SK-N-SH (cell line): ENCODE results near the gene DPY19L1.
"Not testable (repeated sequence)": the region's sequence is repeated elsewhere in the genome, so short reads cannot be mapped to it uniquely, and the experiment has no call there.

Experiments used
- EZH2phosphoT487 ChIP-seq: fragments of 200-600 bp; sonication (generic); IDR thresholded peaks from 2 replicates; pipeline ENCODE4 v1.6.1; 2017; ENCODE audit warnings: low read depth, mixed run types, mild to moderate bottlenecking, antibody characterized with exemption, moderate library complexity, borderline replicate concordance
- FOXM1 ChIP-seq: IDR thresholded peaks from 2 replicates; pipeline ENCODE4 v1.4.0; 2012; ENCODE audit warnings: low read depth, mild to moderate bottlenecking
- RAD21 ChIP-seq: IDR thresholded peaks from 2 replicates; pipeline ENCODE4 v1.6.1; 2012; ENCODE audit warnings: mild to moderate bottlenecking, low read length

DNA sequence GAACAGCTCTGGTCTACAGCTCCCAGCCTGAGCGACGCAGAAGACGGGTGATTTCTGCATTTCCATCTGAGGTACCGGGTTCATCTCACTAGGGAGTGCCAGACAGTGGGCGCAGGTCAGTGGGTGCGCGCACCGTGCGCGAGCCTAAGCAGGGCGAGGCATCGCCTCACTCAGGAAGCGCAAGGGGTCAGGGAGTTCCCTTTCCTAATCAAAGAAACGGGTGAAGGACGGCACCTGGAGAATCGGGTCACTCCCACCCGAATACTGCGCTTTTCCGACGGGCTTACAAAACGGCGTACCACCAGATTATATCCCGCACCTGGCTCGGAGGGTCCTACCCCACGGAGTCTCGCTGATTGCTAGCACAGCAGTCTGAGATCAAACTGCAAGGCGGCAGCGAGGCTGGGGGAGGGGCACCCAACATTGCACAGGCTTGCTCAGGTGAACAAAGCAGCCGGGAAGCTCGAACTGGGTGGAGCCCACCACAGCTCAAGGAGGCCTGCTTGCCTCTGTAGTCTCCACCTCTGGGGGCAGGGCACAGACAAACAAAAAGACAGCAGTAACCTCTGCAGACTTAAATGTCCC is 130.9 kb downstream of the DPY19L1 start:
- TF ChIP-seq EZH2phosphoT487, RAD21, FOXM1: not testable (repeated sequence)
